Stimulated activated CD4-positive, alpha-beta T cell treated with anti-CD3 and anti-CD28 coated beads, Interleukin-1b, Interleukin-23, amount 100 ng/mL, for 48 hours (primary cell): ENCODE data around the gene VARS2.
A peak's percentile ranks its signal among the peaks of the same experiment; 100 is the strongest.

Experiments used
- DNase-seq: peaks from one replicate; pipeline ENCODE4 v3.0.0-alpha.2; 2020

The VARS2 gene

GRCh38 chr6:30931969-30932645 lies 18.1 kb downstream of the VARS2 start, which contains the start of gene SFTA2:
SFTA2 (minus strand) TSS chr6:30932170; CDS start chr6:30932096, 74 bp downstream.
- no peak for DNase-seq

- DNase-seq = no peak
These were observed 18.8 kb downstream of the VARS2 start for GRCh38 chr6:30932665-30933365.

GRCh38 chr6:30935018-30935417 lies 21.0 kb downstream of the VARS2 start:
- no peak for DNase-seq

- no peak for DNase-seq
These were observed 23.2 kb downstream of the VARS2 start for GRCh38 chr6:30937265-30937664.

GRCh38 chr6:30938730-30939129 lies 24.7 kb downstream of the VARS2 start:
- DNase-seq = no peak

GRCh38 chr6:30939473-30939872 lies 25.4 kb downstream of the VARS2 start:
- no peak for DNase-seq

- DNase-seq = no peak
These were observed 26.4 kb downstream of the VARS2 start, which contains the start of gene MUCL3 for GRCh38 chr6:30940361-30940986. MUCL3 (plus strand) TSS chr6:30940973; CDS start chr6:30941000, 27 bp downstream.

- DNase-seq = no peak
These were observed 28.5 kb downstream of the VARS2 start for GRCh38 chr6:30942338-30943060.

GRCh38 chr6:30944051-30944450 lies 30.0 kb downstream of the VARS2 start:
- no peak for DNase-seq

GRCh38 chr6:30945281-30945680 lies 31.2 kb downstream of the VARS2 start:
- DNase-seq = no peak

- DNase-seq = no peak
These were observed 33.2 kb downstream of the VARS2 start for GRCh38 chr6:30947231-30947630.

- DNase-seq = no peak
These were observed 34.8 kb downstream of the VARS2 start for GRCh38 chr6:30948811-30949210.

- no peak for DNase-seq
These were observed 38.0 kb downstream of the VARS2 start for GRCh38 chr6:30951907-30952469.

- no peak for DNase-seq
These were observed 40.8 kb downstream of the VARS2 start for GRCh38 chr6:30954631-30955366.

- peak; percentile 89 for DNase-seq
These were observed 41.5 kb downstream of the VARS2 start for GRCh38 chr6:30955367-30956042.

GRCh38 chr6:30957716-30958115 lies 43.7 kb downstream of the VARS2 start:
- DNase-seq = no peak

- no peak for DNase-seq
These were observed 47.1 kb downstream of the VARS2 start for GRCh38 chr6:30960907-30961673.

- no peak for DNase-seq
These were observed 48.7 kb downstream of the VARS2 start for GRCh38 chr6:30962716-30963115.

GRCh38 chr6:30963641-30964040 lies 49.6 kb downstream of the VARS2 start:
- DNase-seq = no peak

- DNase-seq = peak; percentile 11
These were observed 50.0 kb downstream of the VARS2 start for GRCh38 chr6:30964075-30964474.

GRCh38 chr6:30965140-30965601 lies 51.1 kb downstream of the VARS2 start:
- DNase-seq = no peak
